Measurements from ENCODE around the gene FAM9C.
"Not testable (repeated sequence)": the region's sequence is repeated elsewhere in the genome, so short reads cannot be mapped to it uniquely, and the experiment has no call there.

- TF ChIP-seq CTCF (conservative IDR thresholded peaks at IDR 0.05); EZH2 (IDR thresholded peaks at IDR 0.05; ENCODE audit: low read depth): not testable (repeated sequence)
These were observed 42.4 kb upstream of the FAM9C start for GRCh38 chrX:13086793-13087321.
